HepG2 (cell line): Measurements from ENCODE around the gene PEX10. TPM values are rescaled to one million over a fixed set of nuclear protein-coding genes. Genes with fewer than 3 reads are reported as not detected.

Experiments
- CC2D1A ChIP-seq: sonication (generic); formaldehyde crosslinking; IDR thresholded peaks from 2 replicates; pipeline ENCODE4 v1.8.1; 2023; ENCODE audit warnings: mild to moderate bottlenecking, missing genetic modification reagents
- CSRNP2 ChIP-seq: sonication (generic); formaldehyde crosslinking; conservative IDR thresholded peaks from 2 replicates; pipeline ENCODE4 v1.8.0; 2022; ENCODE audit warnings: low read depth, missing genetic modification reagents
- HMG20A ChIP-seq: IDR thresholded peaks from 2 replicates; pipeline ENCODE4 v1.6.1; 2016; ENCODE audit warnings: borderline replicate concordance
- HNF1B ChIP-seq: sonication (generic); formaldehyde crosslinking; IDR thresholded peaks from 2 replicates; pipeline ENCODE4 v1.5.1; 2020; ENCODE audit warnings: mild to moderate bottlenecking, moderate library complexity, missing genetic modification reagents
- KDM2A ChIP-seq: sonication (generic); formaldehyde crosslinking; IDR thresholded peaks from 2 replicates; pipeline ENCODE4 v1.4.0; 2020; ENCODE audit warnings: low read depth, missing genetic modification reagents, borderline replicate concordance
- MIER3 ChIP-seq: IDR thresholded peaks from 2 replicates; pipeline ENCODE4 v1.6.1; 2016; ENCODE audit warnings: missing compliant biosample characterization, borderline replicate concordance
- NAIF1 ChIP-seq: sonication (generic); formaldehyde crosslinking; IDR thresholded peaks from 2 replicates; pipeline ENCODE4 v1.5.0; 2020; ENCODE audit warnings: mild to moderate bottlenecking, missing genetic modification reagents, borderline replicate concordance
- RAD51 ChIP-seq: fragments of 450-650 bp; IDR thresholded peaks from 2 replicates; pipeline ENCODE4 v1.6.1; 2016; ENCODE audit warnings: borderline replicate concordance
- RBM22 ChIP-seq: fragments of 200-400 bp; formaldehyde crosslinking; optimal IDR thresholded peaks from 2 replicates; pipeline ENCODE3; 2017; ENCODE audit warnings: mild to moderate bottlenecking, low read length, moderate library complexity
- TOE1 ChIP-seq: sonication (generic); formaldehyde crosslinking; IDR thresholded peaks from 2 replicates; pipeline ENCODE4 v1.4.0; 2020; ENCODE audit warnings: mild to moderate bottlenecking, missing genetic modification reagents
- WIZ ChIP-seq: sonication (generic); formaldehyde crosslinking; IDR thresholded peaks from 2 replicates; pipeline ENCODE4 v1.5.1; 2020; ENCODE audit warnings: mild to moderate bottlenecking, missing genetic modification reagents
- YEATS2 ChIP-seq: sonication (generic); formaldehyde crosslinking; IDR thresholded peaks from 2 replicates; pipeline ENCODE4 v1.4.0; 2020; ENCODE audit warnings: missing genetic modification reagents, borderline replicate concordance
- YEATS4 ChIP-seq: sonication (generic); formaldehyde crosslinking; IDR thresholded peaks from 2 replicates; pipeline ENCODE4 v1.4.0; 2020; ENCODE audit warnings: missing genetic modification reagents, borderline replicate concordance
- ZBTB25 ChIP-seq: IDR thresholded peaks from 2 replicates; pipeline ENCODE4 v1.6.1; 2018; ENCODE audit warnings: missing genetic modification reagents
- ZNF547 ChIP-seq: sonication (generic); formaldehyde crosslinking; IDR thresholded peaks from 2 replicates; pipeline ENCODE4 v1.5.1; 2020; ENCODE audit warnings: mild to moderate bottlenecking, missing genetic modification reagents
- ZNF619 ChIP-seq: sonication (generic); formaldehyde crosslinking; IDR thresholded peaks from 2 replicates; pipeline ENCODE4 v1.4.0; 2020; ENCODE audit warnings: mild to moderate bottlenecking, missing genetic modification reagents
- ZNF629 ChIP-seq: sonication (generic); formaldehyde crosslinking; conservative IDR thresholded peaks from 2 replicates; pipeline ENCODE4 v1.5.0; 2020; ENCODE audit warnings: missing genetic modification reagents
- ZNF746 ChIP-seq: sonication (generic); formaldehyde crosslinking; IDR thresholded peaks from 2 replicates; pipeline ENCODE4 v1.8.0; 2022; ENCODE audit warnings: mild to moderate bottlenecking, missing genetic modification reagents
- ZXDC ChIP-seq: sonication (generic); formaldehyde crosslinking; IDR thresholded peaks from 2 replicates; pipeline ENCODE4 v1.5.0; 2020; ENCODE audit warnings: mild to moderate bottlenecking, missing genetic modification reagents
- polyA plus RNA-seq, 8 experiments: library from polyadenylated mRNA; depleted of rRNA in 3 of 8; stranded (reverse) in 7 of 8; unstranded in 1 of 8; fragments of >200 nt; fragmentation: Illumina TruSeq in 4 of 8; extraction: Trizol in 4 of 8; gene quantifications; 2 replicates each; pipeline versions ENCODE4 v1.2.1 to v1.2.3, GENCODE V29; 2011 to 2016; ENCODE audit warnings: low read depth in 4 of 8, missing spikeins in 1 of 8, mixed read lengths in 1 of 8; ENCODE audit not compliant: insufficient read depth in 1 of 8
- total RNA-seq, 5 experiments: library from RNA; depleted of rRNA; stranded (reverse); fragments of >200 nt; fragmentation: Illumina TruSeq; extraction: Trizol; gene quantifications; 2 replicates each; pipeline ENCODE4 v1.2.3, GENCODE V29; 2016; ENCODE audit warnings: low read depth in 1 of 5

The PEX10 gene
- total and polyA plus RNA-seq, 2 of the 13 experiments (the other 11 are each of a cell fraction or from before 2014, with no cell fraction given), result 16.1 to 39.6 TPM

GRCh38 chr1:2413495-2414296 lies 1.3 kb upstream of the PEX10 start (continued):
- TF ChIP-seq ZXDC (CRISPR knock-in tag) (no peak), WIZ (CRISPR knock-in tag) (no peak), RBM22 (no peak), ZNF619 (CRISPR knock-in tag) (peak; percentile 23; the same call in 1 of the 2 replicates), ZNF547 (CRISPR knock-in tag) (no peak), MIER3 (CRISPR knock-in tag) (no peak), NAIF1 (CRISPR knock-in tag) (no peak), HMG20A (CRISPR knock-in tag) (no peak), HNF1B (CRISPR knock-in tag) (peak; percentile 70; the same call in 1 of the 2 replicates), ZNF629 (CRISPR knock-in tag) (no peak), KDM2A (0 out of 2 replicates have a peak, but pooled peaks have one; percentile 30), CC2D1A (CRISPR knock-in tag) (no peak), TOE1 (CRISPR knock-in tag) (no peak), YEATS4 (CRISPR knock-in tag) (no peak), ZNF746 (CRISPR knock-in tag) (no peak), CSRNP2 (CRISPR knock-in tag) (no peak), YEATS2 (peak; percentile 16; the same call in 1 of the 2 replicates), RAD51 (peak; percentile 20; the same call in 1 of the 2 replicates), ZBTB25 (no peak)
